Embryonic facial prominence (tissue), 1 donor: ENCODE results near the gene BRD3OS.

ENCODE experiments used
- DNase-seq: peaks from one replicate; pipeline ENCODE4 v3.0.0-alpha.2; 2016; ENCODE audit errors: extremely low spot score

BRD3OS gene, protein sequence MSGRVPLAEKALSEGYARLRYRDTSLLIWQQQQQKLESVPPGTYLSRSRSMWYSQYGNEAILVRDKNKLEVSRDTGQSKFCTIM

DNA sequence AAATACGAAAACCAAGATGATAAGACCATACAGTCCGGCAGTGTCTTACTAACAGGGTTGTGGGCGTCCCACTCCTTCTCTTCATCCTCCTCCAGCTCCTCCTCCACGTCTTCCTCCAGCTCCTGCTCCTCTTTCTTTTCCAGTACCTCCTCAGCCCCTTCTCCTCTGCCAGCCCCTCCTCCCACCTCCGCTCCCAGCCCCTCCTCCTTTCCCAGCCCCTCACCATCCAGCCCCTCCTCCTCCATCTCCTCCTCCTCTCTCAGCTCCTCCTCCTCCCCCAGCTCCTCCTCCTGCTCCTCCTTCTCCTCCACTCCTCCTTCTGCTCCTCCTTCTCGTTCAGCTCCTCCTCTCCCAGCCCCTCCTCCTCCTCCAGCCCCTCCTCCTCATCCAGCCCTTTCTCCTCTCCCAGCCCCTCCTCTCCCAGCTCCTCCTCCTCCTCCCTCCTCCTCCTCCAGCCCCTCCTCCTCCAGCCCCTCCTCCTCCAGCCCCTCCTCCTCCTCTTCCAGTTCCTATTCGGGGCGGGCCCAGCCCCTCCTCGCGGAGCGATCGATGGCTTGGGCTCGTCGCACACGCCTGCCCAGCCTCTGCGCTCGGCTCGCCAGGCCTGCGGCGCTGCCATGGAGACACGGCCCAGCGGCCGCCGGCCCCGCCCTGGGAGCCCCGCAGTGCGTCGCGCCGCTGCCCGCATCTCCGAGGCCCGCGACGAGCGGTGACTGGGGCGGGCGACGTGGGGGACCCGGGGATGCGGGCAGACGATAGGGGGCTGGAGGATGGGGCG is at the start of gene BRD3OS:
Gene BRD3OS (plus strand): TSS at position 654 of the 778 bp plus-strand sequence. CDS start 1,267 bp downstream, outside the sequence.
- peak; percentile 100 for DNase-seq

DNA sequence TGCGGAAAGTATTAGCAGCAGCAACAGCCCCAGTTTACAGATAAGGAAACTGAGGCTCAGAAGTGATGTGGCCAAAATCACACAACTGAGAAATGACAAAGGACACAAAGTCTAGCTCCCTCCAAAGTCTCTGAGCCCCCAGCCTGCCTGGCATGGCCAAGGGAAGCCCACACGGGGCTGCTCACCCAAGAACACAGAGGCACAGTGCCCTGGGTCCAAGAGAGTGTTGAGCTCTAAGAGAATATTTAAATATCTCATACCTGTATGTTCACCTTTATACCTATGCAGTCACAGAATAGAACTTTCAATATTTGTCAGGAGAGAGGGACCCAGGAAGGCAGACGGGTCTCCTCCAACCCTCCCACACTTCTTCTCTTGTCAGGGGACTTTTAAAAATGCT is 49.8 kb upstream of the BRD3OS start:
- no peak for DNase-seq

DNA sequence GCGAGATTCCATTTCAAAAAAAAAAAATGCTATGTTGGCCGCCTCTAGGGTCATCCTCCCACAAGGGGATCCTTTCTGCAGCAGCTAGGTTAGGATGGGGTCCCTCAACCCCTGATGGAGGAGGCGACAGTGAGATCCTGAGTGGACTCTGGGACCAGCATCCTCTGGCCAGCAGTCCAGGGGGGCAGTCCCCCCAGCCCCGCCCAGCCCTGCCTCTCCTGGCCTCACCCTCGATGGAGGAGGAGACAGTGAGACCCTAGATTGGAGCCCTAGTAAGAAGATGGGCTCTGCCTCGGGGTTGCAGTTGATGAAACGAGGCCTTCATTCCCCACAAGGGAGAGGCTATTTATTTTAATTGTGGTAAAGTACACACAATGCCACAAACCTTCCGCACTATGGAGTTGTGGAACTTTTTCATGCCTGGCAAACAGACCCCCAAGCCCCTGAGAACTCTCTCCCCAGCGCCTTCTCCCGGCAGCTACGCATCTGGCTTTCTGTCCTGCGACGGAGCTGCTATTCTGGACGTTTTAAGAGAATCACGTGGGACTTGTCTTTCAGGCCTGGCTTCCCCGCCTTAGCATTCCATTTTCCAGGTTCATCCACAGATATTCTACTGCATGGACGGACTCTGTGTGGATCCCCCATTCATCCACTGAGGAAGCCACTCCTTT is 49.0 kb upstream of the BRD3OS start:
- no peak for DNase-seq

DNA sequence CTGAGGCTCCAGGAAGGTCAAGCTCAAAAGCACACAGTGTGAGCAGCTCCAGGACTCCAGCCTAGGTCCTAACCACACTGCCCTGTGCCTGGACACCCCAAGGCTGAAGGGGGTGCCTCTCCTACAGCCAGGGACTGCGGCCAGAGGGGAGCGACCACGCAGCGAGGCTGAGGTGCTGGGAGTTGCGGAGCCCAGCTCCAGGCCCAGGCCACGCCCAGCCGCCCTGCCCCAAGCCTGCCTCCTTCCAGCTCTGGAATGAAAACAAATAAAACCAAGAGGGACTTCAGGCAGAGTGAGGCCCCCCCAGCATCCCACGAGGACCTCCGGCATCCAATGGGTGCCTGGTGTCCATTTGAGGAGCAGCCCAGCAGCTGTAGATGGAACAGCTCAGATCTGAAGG is 48.4 kb upstream of the BRD3OS start:
- no peak for DNase-seq

DNA sequence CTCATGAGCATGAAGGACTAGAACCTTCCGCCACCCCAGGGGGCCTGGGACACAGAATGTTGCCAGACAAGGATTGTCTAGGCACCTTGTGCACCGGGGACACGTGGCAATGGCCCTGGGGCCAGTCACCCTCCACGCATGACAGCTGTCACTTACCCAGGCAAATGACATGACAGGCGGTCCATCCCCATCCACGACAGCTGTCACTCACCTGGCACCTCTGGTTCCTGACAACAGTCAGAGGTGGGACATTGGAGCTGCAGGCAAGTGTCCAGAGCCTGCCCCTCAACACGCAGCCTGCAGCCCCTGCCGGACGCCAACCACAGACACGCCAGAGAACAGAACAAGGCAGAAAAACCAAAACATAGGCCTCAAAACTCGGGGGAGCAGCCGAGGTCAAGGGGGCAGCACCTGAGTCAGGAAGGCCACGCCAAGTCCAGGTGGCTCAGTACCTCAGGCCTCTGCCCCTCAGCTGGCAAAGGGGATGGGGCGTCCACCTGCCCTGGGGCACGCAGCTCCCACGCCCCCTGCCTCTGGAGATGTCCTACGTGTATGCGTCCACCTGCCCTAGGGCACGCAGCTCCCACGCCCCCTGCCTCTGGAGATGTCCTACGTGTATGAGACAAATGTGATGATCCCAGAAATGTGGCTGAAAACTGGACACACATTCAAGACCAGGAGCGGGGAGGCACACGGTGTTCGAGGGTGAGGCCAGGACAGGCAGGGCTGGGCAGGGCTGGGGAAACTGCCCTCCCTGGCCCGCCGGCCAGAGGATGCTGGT is 47.7 kb upstream of the BRD3OS start:
- DNase-seq = no peak

DNA sequence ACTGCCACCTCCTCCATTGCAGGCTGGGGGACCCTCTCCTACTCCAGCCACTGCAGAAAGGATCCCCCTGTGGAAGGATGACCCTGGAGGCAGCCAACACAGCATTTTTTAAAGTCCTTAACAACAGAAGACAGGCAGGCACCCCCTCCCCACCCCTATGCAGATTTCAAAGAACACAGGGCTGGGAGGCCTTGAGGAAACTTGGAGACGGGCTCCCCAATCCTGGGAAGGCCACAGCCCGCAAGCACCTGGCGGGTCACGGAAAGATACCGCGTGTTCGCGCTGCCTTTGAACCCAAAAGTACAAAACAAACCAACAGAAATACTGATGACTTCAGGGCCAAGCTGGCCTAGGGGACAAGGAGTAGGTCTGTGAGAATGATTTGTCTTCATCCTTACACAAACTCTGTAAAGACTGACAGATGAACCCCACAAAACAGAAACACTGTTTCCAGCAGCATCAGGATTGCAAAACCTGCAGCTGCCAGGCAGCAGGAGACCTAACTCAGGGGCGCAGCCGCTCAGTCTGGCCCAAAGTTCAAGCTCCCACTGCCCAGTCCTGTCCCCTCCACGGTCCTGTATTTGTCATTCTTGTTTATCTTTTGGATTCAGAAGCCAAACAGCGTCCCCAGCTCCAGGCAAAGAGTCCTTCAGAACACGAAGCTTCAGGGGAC is 46.9 kb upstream of the BRD3OS start:
- DNase-seq = no peak

DNA sequence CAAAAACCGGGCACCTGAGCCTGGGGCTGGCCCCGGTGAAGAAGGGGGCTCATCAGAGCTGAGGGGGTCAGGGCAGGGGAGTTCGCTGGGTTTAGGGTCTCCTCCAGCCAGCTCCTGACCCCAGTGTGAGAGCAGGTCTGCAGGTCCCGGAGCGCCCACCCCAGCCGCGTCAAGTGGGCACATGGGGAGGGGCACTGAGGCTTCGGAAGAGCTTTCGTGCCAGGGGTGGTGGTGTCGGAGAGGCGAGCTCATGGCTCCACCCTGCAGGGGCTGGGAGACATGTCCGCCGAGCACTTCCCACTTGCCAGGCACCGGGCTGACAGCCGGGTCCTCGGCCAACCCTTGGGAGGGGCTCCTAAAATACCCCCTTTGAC is 46.4 kb upstream of the BRD3OS start:
- no peak for DNase-seq

DNA sequence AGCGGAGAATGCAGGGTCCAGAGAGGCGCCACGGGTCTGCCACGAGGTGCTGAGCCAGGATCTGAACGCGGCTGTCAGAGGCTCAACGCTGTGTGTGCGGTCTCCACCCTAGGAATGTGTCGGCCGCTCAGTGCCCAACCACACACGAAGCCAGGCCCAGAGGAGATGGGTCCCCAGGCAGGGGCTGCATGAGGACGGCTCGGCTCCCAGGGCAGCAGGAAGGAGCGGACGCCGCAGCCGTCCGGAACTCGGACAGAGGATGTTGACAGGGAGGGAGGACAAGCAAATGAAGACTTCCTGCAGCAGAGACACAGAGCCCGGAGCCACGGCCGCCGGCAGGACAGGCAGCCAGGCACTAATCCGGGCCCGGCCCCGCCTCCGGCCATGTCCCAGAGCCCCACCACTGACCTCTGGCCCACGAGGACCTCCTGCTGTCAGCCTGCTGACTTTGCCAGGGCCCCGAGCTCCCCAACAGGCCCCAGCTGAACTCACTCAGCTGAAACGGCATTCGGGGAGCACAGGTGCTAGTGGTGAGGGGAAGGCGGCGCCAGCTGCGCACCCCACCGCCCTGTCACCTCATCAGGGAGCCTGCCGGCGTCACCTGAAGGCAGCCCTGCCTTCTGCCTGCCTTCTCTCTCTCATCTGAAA is 45.9 kb upstream of the BRD3OS start:
- no peak for DNase-seq

DNA sequence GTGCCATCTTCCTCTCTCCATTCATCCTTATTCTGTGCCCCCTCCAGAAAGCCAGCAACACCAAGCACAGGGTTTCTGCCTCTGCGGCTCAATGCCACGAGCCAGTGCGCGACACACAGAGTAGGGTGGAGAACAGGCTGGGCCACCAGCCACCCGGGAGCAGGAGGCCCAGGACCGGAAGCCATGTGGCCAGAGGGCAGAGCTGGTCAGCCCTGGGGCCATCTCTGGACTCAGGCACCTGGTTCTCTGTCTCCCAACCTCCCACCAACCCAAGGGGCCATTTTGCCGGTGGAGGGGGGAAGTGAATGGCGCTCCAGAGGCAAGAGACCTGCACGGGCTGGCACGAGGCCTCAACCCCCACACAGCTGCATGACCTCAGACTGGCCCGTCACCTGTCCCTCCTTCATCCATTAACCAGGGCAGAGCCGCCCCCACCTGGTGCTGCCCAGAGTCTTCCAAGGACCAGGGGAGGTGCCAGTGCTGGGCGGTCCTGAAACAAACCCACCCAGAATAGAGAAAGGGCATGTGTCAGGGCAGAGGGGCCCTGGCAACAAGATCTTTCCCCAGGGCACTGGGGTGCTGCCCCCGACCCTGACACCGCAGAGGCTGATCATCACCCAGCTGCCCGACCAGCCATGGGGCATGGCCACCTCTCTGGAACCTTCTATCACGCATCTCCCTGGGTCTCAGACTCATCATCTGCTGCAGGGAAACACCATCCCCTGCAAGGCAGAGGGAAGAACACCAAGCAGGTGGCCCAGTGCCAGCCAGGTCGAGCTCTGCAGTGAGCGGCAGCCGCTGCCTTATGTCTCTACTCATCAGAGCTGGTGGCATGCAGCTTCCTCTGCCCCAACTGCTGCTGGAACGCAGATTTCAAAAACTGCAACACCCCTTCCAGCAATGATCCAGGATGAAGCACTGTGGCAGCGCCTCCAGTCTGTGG is 45.1 kb upstream of the BRD3OS start:
- DNase-seq = no peak

DNA sequence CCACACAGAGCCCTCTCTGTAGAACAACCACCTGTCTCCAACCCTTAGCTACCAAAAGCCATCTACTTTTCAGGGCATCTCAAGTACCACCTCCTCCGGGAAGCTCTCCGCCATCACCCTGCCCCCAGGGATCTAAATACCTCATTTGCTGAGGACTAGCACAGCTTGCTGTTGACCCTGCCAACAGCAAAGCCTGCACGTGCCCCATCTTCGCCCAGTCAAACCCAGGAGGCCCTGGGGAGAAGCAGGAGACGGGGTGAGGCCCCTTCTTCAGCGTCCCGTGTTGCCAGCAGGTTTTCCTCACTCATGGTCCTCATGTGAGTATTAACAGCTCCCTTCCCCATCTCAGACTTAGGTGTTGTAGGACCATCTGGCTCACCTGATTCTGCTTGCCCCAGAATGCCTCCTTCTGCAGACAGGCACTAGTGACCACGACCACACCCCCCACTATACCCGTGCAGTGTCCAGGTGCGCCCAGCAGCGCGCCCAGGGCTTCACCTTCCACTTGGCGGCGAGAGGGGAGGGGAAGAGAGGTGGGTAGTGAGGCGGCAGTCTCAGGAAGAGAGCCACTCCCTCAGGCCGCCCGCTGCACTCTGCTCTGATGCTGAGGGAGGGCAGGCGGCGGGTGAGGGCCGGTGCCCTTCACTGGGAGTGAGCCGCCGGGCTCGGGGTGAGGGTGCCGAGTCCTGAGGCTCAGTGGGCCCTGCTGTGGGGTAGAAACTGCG is 44.3 kb upstream of the BRD3OS start:
- DNase-seq = no peak

DNA sequence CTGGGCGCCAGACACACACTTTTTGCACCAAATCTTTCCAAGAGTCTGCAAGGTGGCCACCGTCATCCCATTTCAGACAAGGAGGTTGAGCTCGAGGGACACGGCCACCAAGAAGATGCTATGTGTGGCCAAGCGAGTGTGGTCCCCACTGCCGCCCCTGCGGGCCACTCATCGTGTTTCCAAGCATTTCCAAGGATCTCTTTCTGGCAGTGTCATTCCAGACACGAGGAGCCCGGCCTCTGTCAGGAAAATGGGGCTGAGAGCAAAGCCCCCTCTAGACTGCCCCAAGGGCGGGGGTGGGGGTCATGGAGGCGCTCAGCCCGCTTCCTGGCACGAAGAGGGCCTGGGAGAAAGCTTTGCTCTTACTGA is 43.7 kb upstream of the BRD3OS start:
- DNase-seq = no peak

DNA sequence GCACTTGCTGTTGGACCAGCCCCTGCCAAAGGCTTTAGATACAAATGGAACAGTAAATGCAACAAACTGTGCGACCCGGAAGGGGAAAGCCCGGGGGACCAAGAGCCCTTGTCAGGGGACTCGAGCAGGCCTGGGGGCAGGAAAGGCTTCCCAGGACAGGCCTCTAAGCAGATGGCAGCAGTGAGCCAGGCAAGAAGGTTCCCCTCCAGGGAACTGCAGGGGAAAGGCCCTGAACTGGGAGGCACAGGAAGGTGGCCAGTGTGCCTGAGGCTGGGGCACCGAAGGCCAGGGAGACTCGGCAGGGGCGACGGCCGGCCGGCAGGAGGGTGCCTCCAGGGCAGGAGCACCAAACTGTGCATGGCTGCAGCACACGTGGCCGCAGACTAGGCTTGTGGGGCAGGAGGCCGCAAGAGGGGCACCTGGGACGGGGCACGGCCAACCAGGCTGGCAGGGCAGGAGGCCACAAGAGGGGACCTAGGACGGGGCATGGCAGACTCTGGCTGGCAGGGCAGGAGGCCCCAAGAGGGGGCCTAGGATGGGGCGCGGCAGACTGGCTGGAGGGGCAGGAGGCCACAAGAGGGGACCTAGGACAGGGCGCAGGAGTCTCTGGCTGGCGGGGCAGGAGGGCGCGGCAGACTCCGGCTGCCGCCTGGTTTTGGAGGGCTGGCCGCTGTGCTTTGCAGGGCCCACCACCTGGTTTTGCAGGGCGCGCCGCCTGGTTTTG is 43.2 kb upstream of the BRD3OS start:
- DNase-seq = no peak

DNA sequence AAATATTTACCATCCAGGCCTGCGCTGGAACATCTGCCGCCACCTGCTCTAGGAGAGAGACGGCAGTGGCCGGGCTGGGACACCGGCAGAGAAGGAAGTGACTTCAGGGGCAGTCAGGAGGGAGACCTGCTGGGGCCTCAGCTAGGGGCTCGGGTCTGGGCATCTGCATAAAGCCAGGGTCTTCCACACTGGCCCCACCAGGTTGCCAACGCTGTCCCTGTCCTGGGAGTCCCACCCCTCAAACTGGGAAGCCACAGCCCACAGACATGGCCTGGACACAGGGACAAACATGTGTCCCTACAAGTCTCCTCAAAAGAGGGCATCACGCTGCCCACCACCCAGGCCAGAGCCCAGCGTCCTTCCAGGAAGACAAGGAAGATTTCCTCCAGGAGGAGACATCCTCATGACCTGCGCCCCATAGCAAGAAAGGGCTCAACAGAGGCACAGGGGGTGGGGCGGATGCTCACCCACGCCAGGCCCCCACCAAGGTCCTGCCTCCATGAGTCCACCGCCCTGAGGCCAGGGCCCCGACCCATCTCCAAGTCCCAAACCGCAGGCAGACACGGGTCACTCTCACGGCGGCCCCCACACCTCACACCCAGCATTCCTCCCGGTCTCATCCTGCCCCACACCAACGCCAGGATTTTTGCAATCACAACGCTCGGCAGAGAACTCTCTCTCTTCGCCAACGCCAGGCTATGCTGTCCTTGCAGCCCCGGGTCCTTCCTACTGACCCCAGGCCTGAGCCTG is 42.1 kb upstream of the BRD3OS start:
- no peak for DNase-seq

DNA sequence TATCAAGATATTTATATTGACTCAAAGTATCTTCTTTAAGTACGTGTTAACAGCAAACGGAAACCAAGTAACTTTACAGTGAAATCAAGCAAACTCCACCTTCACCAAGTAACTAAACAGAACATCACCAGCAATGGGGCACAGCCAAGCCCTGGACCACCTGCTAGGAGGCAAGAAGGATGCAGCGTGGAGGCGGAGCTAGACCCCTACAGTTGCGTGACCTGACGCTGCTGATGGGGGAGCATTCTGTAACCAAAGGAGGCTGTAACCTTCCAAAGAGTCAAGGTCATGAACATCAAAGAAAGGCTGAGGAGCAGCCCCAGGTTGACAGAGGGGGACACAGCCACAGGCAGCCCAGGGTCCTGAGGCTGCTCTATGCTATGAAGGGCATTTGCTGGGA is 39.2 kb upstream of the BRD3OS start:
- no peak for DNase-seq

DNA sequence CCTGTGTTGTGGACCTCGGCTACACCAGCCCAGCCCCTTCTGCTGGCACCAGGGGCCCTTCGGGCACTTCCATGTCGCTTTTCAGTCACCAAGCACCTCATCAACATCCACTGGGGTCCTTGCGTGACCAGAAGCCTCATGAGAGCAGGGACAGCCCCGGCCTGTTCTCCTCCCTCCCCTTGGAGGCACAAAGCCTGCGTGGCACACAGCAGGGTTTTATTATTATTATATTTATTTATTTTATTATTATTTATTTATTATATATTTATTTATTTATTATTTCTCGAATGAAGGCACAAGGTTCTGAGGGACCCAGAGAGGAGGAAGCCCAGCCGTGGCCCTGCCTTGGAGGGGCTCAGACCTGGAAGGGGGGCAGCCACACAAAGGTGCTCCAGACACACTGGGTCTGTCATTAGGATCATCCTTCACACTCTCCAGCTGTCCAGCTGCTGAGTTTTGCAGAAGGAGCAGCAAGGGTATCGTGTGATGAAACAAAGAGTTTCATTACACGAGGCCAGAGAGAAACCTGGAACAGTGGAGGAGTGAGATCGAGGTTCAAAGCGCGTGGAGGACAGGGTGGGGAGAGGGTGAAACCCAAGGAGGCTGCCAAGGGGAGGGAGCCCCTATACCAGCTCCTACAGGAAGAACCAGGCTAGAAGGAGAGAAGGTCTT is 38.4 kb upstream of the BRD3OS start:
- no peak for DNase-seq

DNA sequence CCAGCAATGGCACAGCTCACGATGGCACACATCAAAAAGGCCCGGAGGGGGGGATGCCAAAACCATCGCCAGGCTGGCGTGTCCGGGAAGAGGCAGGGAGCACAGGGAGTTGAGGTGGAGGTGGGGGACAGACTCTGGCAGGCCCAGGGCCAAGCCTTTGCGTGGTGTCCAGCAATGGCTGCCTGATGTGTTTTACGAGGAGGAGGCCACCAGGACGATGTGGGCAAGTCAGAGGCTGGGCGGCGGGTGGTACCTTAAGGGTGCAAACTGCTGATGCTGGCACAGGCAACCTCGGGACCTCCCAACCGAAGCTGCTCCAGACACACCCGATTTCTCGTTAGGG is 37.9 kb upstream of the BRD3OS start:
- DNase-seq = no peak

DNA sequence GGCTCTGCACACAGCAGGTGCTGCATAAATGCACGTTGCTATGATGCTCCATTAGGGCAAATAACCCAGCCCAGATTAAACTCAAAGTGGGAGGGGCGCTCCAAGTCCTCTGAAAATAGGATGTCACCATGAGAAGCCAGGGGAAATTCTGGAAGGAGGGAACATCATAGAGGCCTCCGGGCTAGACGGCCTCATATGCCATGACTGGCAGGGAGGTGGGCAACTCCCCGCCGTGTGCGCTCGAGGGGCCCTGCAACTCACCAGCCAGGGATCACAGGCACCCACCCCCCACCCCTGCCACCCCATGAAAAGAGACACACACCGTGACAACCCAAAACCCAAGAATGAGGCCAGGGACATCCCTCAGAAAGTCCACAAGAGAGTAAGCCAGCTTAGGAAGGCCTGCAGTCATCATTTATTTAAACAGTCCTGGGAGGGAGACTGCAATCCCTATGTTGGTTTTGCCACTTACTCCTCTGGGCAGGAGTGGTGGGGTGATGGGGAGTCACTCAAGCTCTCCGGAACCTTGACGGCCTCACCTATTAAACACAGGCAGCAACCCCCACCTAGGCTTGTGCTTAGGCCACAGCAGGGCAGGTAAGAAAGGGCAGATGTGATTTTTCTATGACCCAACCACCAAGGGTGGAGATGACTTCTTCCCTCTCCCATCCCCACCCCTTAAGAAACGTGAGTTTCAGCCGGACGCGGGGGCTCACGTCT is 37.2 kb upstream of the BRD3OS start:
- DNase-seq = no peak
